ENCODE data around the gene PRKN.

DNA sequence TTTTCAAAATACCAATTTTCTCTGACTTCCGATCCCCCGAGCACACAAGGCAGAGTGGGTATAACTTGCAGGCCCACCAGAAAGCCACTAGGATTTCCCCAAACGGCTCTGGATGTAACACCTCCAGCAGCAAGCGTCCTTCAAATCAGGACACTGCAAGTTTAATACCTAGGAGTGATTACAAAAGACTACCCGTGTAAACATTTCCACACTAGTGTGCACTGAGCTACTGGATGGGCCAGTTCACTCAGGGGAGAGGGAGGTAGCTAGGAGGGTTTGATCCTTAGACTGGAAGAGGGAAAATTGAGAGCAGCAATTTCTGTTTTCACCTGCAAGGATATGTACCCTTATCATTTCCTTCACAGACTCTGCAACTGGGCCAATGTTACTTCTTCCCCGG, 1361.9 kb downstream of the PRKN start:
- TF ChIP-seq EZH2 (IDR thresholded peaks at IDR 0.05; ENCODE audit: low read depth, unreplicated experiment): no peak
- no peak for TF ChIP-seq POLR2AphosphoS5 (IDR thresholded peaks at IDR 0.05; ENCODE audit: low read depth)
- TF ChIP-seq CREB1 (CRISPR knock-in tag; IDR thresholded peaks at IDR 0.05; ENCODE audit: low read depth): no peak
- TF ChIP-seq, protein P1, sequence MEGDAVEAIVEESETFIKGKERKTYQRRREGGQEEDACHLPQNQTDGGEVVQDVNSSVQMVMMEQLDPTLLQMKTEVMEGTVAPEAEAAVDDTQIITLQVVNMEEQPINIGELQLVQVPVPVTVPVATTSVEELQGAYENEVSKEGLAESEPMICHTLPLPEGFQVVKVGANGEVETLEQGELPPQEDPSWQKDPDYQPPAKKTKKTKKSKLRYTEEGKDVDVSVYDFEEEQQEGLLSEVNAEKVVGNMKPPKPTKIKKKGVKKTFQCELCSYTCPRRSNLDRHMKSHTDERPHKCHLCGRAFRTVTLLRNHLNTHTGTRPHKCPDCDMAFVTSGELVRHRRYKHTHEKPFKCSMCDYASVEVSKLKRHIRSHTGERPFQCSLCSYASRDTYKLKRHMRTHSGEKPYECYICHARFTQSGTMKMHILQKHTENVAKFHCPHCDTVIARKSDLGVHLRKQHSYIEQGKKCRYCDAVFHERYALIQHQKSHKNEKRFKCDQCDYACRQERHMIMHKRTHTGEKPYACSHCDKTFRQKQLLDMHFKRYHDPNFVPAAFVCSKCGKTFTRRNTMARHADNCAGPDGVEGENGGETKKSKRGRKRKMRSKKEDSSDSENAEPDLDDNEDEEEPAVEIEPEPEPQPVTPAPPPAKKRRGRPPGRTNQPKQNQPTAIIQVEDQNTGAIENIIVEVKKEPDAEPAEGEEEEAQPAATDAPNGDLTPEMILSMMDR (conservative IDR thresholded peaks at IDR 0.05; ENCODE audit: low read depth in 2 of 2): no peak
- TF ChIP-seq ZNF114 (CRISPR knock-in tag; IDR thresholded peaks at IDR 0.05): no peak
- TF ChIP-seq, protein P2, sequence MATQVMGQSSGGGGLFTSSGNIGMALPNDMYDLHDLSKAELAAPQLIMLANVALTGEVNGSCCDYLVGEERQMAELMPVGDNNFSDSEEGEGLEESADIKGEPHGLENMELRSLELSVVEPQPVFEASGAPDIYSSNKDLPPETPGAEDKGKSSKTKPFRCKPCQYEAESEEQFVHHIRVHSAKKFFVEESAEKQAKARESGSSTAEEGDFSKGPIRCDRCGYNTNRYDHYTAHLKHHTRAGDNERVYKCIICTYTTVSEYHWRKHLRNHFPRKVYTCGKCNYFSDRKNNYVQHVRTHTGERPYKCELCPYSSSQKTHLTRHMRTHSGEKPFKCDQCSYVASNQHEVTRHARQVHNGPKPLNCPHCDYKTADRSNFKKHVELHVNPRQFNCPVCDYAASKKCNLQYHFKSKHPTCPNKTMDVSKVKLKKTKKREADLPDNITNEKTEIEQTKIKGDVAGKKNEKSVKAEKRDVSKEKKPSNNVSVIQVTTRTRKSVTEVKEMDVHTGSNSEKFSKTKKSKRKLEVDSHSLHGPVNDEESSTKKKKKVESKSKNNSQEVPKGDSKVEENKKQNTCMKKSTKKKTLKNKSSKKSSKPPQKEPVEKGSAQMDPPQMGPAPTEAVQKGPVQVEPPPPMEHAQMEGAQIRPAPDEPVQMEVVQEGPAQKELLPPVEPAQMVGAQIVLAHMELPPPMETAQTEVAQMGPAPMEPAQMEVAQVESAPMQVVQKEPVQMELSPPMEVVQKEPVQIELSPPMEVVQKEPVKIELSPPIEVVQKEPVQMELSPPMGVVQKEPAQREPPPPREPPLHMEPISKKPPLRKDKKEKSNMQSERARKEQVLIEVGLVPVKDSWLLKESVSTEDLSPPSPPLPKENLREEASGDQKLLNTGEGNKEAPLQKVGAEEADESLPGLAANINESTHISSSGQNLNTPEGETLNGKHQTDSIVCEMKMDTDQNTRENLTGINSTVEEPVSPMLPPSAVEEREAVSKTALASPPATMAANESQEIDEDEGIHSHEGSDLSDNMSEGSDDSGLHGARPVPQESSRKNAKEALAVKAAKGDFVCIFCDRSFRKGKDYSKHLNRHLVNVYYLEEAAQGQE (IDR thresholded peaks at IDR 0.05; ENCODE audit: unreplicated experiment): no peak
- TF ChIP-seq JUNB (IDR thresholded peaks at IDR 0.05; ENCODE audit: unreplicated experiment): no peak
- TF ChIP-seq, protein P3, sequence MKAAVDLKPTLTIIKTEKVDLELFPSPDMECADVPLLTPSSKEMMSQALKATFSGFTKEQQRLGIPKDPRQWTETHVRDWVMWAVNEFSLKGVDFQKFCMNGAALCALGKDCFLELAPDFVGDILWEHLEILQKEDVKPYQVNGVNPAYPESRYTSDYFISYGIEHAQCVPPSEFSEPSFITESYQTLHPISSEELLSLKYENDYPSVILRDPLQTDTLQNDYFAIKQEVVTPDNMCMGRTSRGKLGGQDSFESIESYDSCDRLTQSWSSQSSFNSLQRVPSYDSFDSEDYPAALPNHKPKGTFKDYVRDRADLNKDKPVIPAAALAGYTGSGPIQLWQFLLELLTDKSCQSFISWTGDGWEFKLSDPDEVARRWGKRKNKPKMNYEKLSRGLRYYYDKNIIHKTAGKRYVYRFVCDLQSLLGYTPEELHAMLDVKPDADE (IDR thresholded peaks at IDR 0.05): no peak
- TF ChIP-seq STAT1 (IDR thresholded peaks at IDR 0.05; ENCODE audit: unreplicated experiment): no peak

Data from GM23338 (cell line).